Kidney (tissue), 14 donors: ENCODE measurements around the gene DARS2. TPM values are rescaled to one million over a fixed set of nuclear protein-coding genes. Genes with fewer than 3 reads are reported as not detected.

ENCODE experiments used
- DNase-seq, 5 donors: peaks; one replicate each; pipeline ENCODE4 v3.0.0-alpha.2; 2013 to 2020
- FAIRE-seq: peaks from 2 replicates; lab custom pipeline; 2012; peaks lifted over from hg19 to GRCh38; lab: Jason Lieb, UNC
- H3K27ac ChIP-seq, 2 donors: one replicate each; pipeline ENCODE4 v1.7.0; 2013; ENCODE audit warnings: low read depth in 2 of 2, low read length in 2 of 2, inconsistent platforms in 1 of 2
- H3K27me3 ChIP-seq: one replicate; pipeline ENCODE4 v1.7.1; 2013; ENCODE audit warnings: low read length, inconsistent platforms; ENCODE audit not compliant: control insufficient read depth, insufficient read depth
- H3K36me3 ChIP-seq, 3 donors: one replicate each; pipeline versions ENCODE4 v1.7.0 to v1.7.1; 2013; ENCODE audit warnings: low read length in 3 of 3, control low read depth in 1 of 3, inconsistent platforms in 1 of 3; ENCODE audit not compliant: insufficient read depth in 3 of 3, control insufficient read depth in 2 of 3
- H3K4me1 ChIP-seq, 3 donors: one replicate each; pipeline versions ENCODE4 v1.7.0 to v1.7.1; 2013; ENCODE audit warnings: low read length in 3 of 3, inconsistent platforms in 1 of 3, low read depth in 1 of 3; ENCODE audit not compliant: control insufficient read depth in 2 of 3, insufficient read depth in 2 of 3
- H3K4me3 ChIP-seq, 3 donors: one replicate each; pipeline versions ENCODE4 v1.7.0 to v1.8.1; 2013; ENCODE audit warnings: low read length in 3 of 3, control low read depth in 1 of 3, inconsistent platforms in 1 of 3
- H3K9ac ChIP-seq, 3 donors: one replicate each; pipeline versions ENCODE4 v1.7.0 to v1.7.1; 2013; ENCODE audit warnings: low read length in 3 of 3, control low read depth in 1 of 3, inconsistent platforms in 1 of 3
- H3K9me3 ChIP-seq, 3 donors: one replicate each; pipeline versions ENCODE4 v1.7.0 to v1.7.1; 2013; ENCODE audit warnings: low read length in 3 of 3, control low read depth in 1 of 3, inconsistent platforms in 1 of 3; ENCODE audit not compliant: control insufficient read depth in 2 of 3, insufficient read depth in 1 of 3
- CTCF ChIP-seq: IDR thresholded peaks from 3 replicates; pipeline ENCODE4 v1.5.1; 2012; ENCODE audit warnings: mild to moderate bottlenecking, moderate library complexity, borderline replicate concordance; ENCODE audit not compliant: insufficient read depth; ENCODE audit errors: extremely low read depth
- intact Hi-C: fragments of 100-400 bp; cut with DNase I; formaldehyde crosslinking; loops from one replicate; pipeline ENCODE4 v1.11.1; 2022
- polyA plus RNA-seq: library from polyadenylated mRNA; stranded (reverse); fragments of 350-450 nt; fragmentation: Illumina TruSeq; extraction: RNeasy Lipid Tissue Mini Kit (QIAGEN cat#74804); gene quantifications from one replicate; pipeline ENCODE4 v1.2.3, GENCODE V29; 2014; ENCODE audit warnings: low read depth, low replicate concordance; ENCODE audit not compliant: insufficient read depth
- total RNA-seq: library from RNA; stranded (reverse); fragmentation: NEBNext Ultra II Directional; extraction: Animal tissue kit (Norgen Biotek cat#: 25700); gene quantifications from one replicate; pipeline ENCODE4 v1.2.1, GENCODE V29; 2021
- donor health status: control.
- donor health status: control.
- donor health status: control.
- donor health status: control.
- donor health status: control.
- donor health status: DM: yes; HTN: yes; CAD: no.
- donor health status: Normal renal cell carcinoma (clear cell type).

Gene DARS2
- total and polyA plus RNA-seq, 2 donors from 2014 or later: 14.2 to 19.6 TPM

- no peak for FAIRE-seq
- H3K9ac ChIP-seq: no peak overlapping the region
- no peak for TF ChIP-seq CTCF
- H3K36me3 ChIP-seq: peaks cover 3 to 16% (median 11%) of the 10 kb centered on the region in 3 donors
- H3K4me3 ChIP-seq: no peak overlapping the region
- no peak overlapping the region for H3K27ac ChIP-seq
- H3K9me3 ChIP-seq: no peaks in the 10 kb centered on the region
- DNase-seq: no peak
- H3K4me1 ChIP-seq: no peaks in the 10 kb centered on the region
- intact Hi-C loops: no loop called here
- no peaks in the 10 kb centered on the region for H3K27me3 ChIP-seq
Measured at GRCh38 chr1:173888749-173889148, 64.3 kb downstream of the DARS2 start.

GRCh38 chr1:173889885-173890284 is 65.4 kb downstream of the DARS2 start:
- H3K9ac ChIP-seq: no peak overlapping the region
- no peak for FAIRE-seq
- H3K4me1 ChIP-seq: no peaks in the 10 kb centered on the region
- TF ChIP-seq CTCF: no peak
- no peak overlapping the region for H3K4me3 ChIP-seq
- H3K27me3 ChIP-seq: no peaks in the 10 kb centered on the region
- H3K27ac ChIP-seq: no peak overlapping the region
- DNase-seq: no peak
- no peaks in the 10 kb centered on the region for H3K9me3 ChIP-seq
- peaks cover 5 to 16% (median 11%) of the 10 kb centered on the region in 3 donors for H3K36me3 ChIP-seq
- intact Hi-C loops: no loop called here

- H3K9ac ChIP-seq: no peak overlapping the region
- no peak for TF ChIP-seq CTCF
- intact Hi-C loops: no loop called here
- no peak overlapping the region for H3K4me3 ChIP-seq
- no peak overlapping the region for H3K27ac ChIP-seq
- FAIRE-seq (no peak), DNase-seq (no peak)
- H3K4me1 ChIP-seq: no peaks in the 10 kb centered on the region
- H3K36me3 ChIP-seq: peaks cover 0 to 2% (median 0%) of the 10 kb centered on the region in 3 donors
- no peaks in the 10 kb centered on the region for H3K27me3 ChIP-seq
- no peaks in the 10 kb centered on the region for H3K9me3 ChIP-seq
Measured at GRCh38 chr1:173893611-173894010, 69.1 kb downstream of the DARS2 start.

GRCh38 chr1:173894189-173894588 is 69.7 kb downstream of the DARS2 start:
- intact Hi-C loops: no loop called here
- FAIRE-seq (no peak), DNase-seq (no peak)
- no peak overlapping the region for H3K4me3 ChIP-seq
- H3K9ac ChIP-seq: no peak overlapping the region
- no peaks in the 10 kb centered on the region for H3K9me3 ChIP-seq
- H3K4me1 ChIP-seq: no peaks in the 10 kb centered on the region
- no peaks in the 10 kb centered on the region for H3K27me3 ChIP-seq
- no peak overlapping the region for H3K27ac ChIP-seq
- no peak for TF ChIP-seq CTCF
- H3K36me3 ChIP-seq: peaks cover 0 to 2% (median 0%) of the 10 kb centered on the region in 3 donors
